H1 (cell line): ENCODE measurements around the gene SPINT2. TPM values are rescaled to one million over a fixed set of nuclear protein-coding genes. Genes with fewer than 3 reads are reported as not detected.

Experiments used
- CTCF ChIA-PET: fragments of 300-600 bp; sonication (Branson Sonifier 250); formaldehyde crosslinking; loops from one replicate; lab custom pipeline; 2021; ENCODE audit not compliant: partially characterized antibody; lab: Charles Lee
- POLR2A ChIA-PET: fragments of 300-600 bp; sonication (Branson Sonifier 250); formaldehyde crosslinking; loops from one replicate; lab custom pipeline; 2021; ENCODE audit warnings: inconsistent platforms; ENCODE audit not compliant: partially characterized antibody; lab: Charles Lee
- DNase-seq, 2 experiments: peaks; one replicate each; pipeline versions ENCODE4 v3.0.0 to v3.0.0-alpha.2; 2010 to 2022; ENCODE audit warnings: low spot score in 2 of 2, low read depth in 1 of 2, mixed read lengths in 1 of 2
- FAIRE-seq: peaks from 2 replicates; lab custom pipeline; 2011; peaks lifted over from hg19 to GRCh38; lab: Jason Lieb, UNC
- H2AFZ ChIP-seq: 2 replicates; pipeline ENCODE4 v1.8.1; 2012; ENCODE audit warnings: low read length, inconsistent platforms
- H2AK5ac ChIP-seq: 2 replicates; pipeline ENCODE4 v1.6.1; 2013; ENCODE audit warnings: low read depth, low read length
- H2BK120ac ChIP-seq: replicated peaks from 2 replicates; pipeline ENCODE3; 2013; ENCODE audit warnings: low read depth, low read length, inconsistent platforms
- H2BK12ac ChIP-seq: 2 replicates; pipeline ENCODE4 v1.6.1; 2013; ENCODE audit warnings: low read depth, low read length
- H2BK15ac ChIP-seq: 2 replicates; pipeline ENCODE4 v1.6.1; 2013; ENCODE audit warnings: low read length
- H2BK20ac ChIP-seq: 2 replicates; pipeline ENCODE4 v1.6.1; 2013; ENCODE audit warnings: low read length
- H2BK5ac ChIP-seq: 2 replicates; pipeline ENCODE4 v1.6.1; 2013; ENCODE audit warnings: low read depth, low read length
- H3K14ac ChIP-seq: 2 replicates; pipeline ENCODE4 v1.6.1; 2013; ENCODE audit warnings: inconsistent platforms; ENCODE audit not compliant: insufficient read length
- H3K18ac ChIP-seq: 2 replicates; pipeline ENCODE4 v1.6.1; 2013; ENCODE audit warnings: low read length; ENCODE audit errors: extremely low read depth
- H3K23ac ChIP-seq: 2 replicates; pipeline ENCODE4 v1.6.1; 2013; ENCODE audit warnings: inconsistent platforms; ENCODE audit not compliant: insufficient read length
- H3K23me2 ChIP-seq: 2 replicates; pipeline ENCODE4 v1.6.1; 2013; ENCODE audit warnings: low read depth, low read length
- H3K27ac ChIP-seq: 2 replicates; pipeline ENCODE4 v1.6.1; 2011; ENCODE audit warnings: low read depth, low read length, inconsistent platforms
- H3K27me3 ChIP-seq, 4 experiments: replicated peaks in 1 of 4; 1 replicate in 1 of 4; 2 replicates in 3 of 4; pipeline versions ENCODE4 v1.6.1 to v1.8.1; 2011 to 2013; ENCODE audit warnings: low read length in 3 of 4, mild to moderate bottlenecking in 3 of 4, inconsistent platforms in 2 of 4, mixed read lengths in 2 of 4, moderate library complexity in 1 of 4; ENCODE audit not compliant: control insufficient read depth in 3 of 4, insufficient read depth in 3 of 4; ENCODE audit errors: extremely low read depth in 1 of 4
- H3K36me3 ChIP-seq, 4 experiments: 2 replicates each; pipeline versions ENCODE4 v1.6.1 to v1.8.1; 2011 to 2013; ENCODE audit warnings: mild to moderate bottlenecking in 4 of 4, low read length in 3 of 4, moderate library complexity in 2 of 4, control low read depth in 1 of 4, inconsistent platforms in 1 of 4; ENCODE audit not compliant: insufficient read depth in 4 of 4, control insufficient read depth in 2 of 4
- H3K4ac ChIP-seq: replicated peaks from 2 replicates; pipeline ENCODE3; 2013; ENCODE audit warnings: low read length, low read depth, mixed read lengths, inconsistent platforms; ENCODE audit not compliant: insufficient read length
- H3K4me1 ChIP-seq, 4 experiments: replicated peaks in 1 of 4; 1 replicate in 1 of 4; 2 replicates in 3 of 4; pipeline versions ENCODE4 v1.6.1 to v1.8.1; 2011 to 2013; ENCODE audit warnings: low read length in 3 of 4, inconsistent platforms in 2 of 4, mixed read lengths in 1 of 4; ENCODE audit not compliant: insufficient read depth in 4 of 4, control insufficient read depth in 3 of 4
- H3K4me2 ChIP-seq, 2 experiments: 2 replicates each; pipeline versions ENCODE4 v1.6.1 to v1.8.1; 2011 to 2013; ENCODE audit warnings: low read depth in 2 of 2, low read length in 2 of 2, control low read depth in 1 of 2, inconsistent platforms in 1 of 2, mild to moderate bottlenecking in 1 of 2; ENCODE audit not compliant: insufficient read depth in 1 of 2
- H3K4me3 ChIP-seq, 4 experiments: fragments of 200-600, 300-600 bp in 1 of 4; sonication (generic), shearing (Covaris generic), sonication (Bioruptor Twin) in 1 of 4; 2 replicates each; pipeline versions ENCODE4 v1.5.1 to v1.8.1; 2011 to 2016; ENCODE audit warnings: low read length in 4 of 4, low read depth in 3 of 4, control low read depth in 2 of 4, inconsistent platforms in 2 of 4, mild to moderate bottlenecking in 2 of 4, mixed read lengths in 1 of 4, moderate library complexity in 1 of 4; ENCODE audit not compliant: insufficient read depth in 2 of 4; ENCODE audit errors: extremely low read depth in 1 of 4
- H3K56ac ChIP-seq: replicated peaks from 2 replicates; pipeline ENCODE3; 2013; ENCODE audit warnings: low read depth, mild to moderate bottlenecking, mixed read lengths, low read length, inconsistent platforms; ENCODE audit not compliant: insufficient read length
- H3K79me1 ChIP-seq: 2 replicates; pipeline ENCODE4 v1.6.1; 2013; ENCODE audit warnings: low read depth, low read length, control low read depth
- H3K79me2 ChIP-seq, 2 experiments: 2 replicates each; pipeline versions ENCODE4 v1.6.1 to v1.8.1; 2012 to 2013; ENCODE audit warnings: low read length in 2 of 2, mild to moderate bottlenecking in 2 of 2, inconsistent platforms in 1 of 2; ENCODE audit not compliant: insufficient read depth in 2 of 2, control insufficient read depth in 1 of 2
- H3K9ac ChIP-seq, 4 experiments: replicated peaks in 1 of 4; 1 replicate in 1 of 4; 2 replicates in 3 of 4; pipeline versions ENCODE4 v1.6.1 to v1.8.1; 2011 to 2013; ENCODE audit warnings: low read depth in 3 of 4, low read length in 3 of 4, control low read depth in 2 of 4, mild to moderate bottlenecking in 2 of 4, moderate library complexity in 2 of 4, inconsistent platforms in 1 of 4; ENCODE audit errors: extremely low read depth in 1 of 4
- H3K9me3 ChIP-seq, 2 experiments: 2 replicates each; pipeline versions ENCODE4 v1.6.1 to v1.8.1; 2012 to 2013; ENCODE audit warnings: mild to moderate bottlenecking in 2 of 2, moderate library complexity in 2 of 2, control low read depth in 1 of 2, inconsistent platforms in 1 of 2, low read depth in 1 of 2, low read length in 1 of 2, mixed read lengths in 1 of 2; ENCODE audit not compliant: insufficient read depth in 2 of 2
- H4K20me1 ChIP-seq, 2 experiments: replicated peaks in 1 of 2; 2 replicates each; pipeline versions ENCODE3 to v1.8.1; 2011 to 2013; ENCODE audit warnings: inconsistent platforms in 2 of 2, low read length in 2 of 2, mild to moderate bottlenecking in 1 of 2; ENCODE audit not compliant: insufficient read depth in 2 of 2, control insufficient read depth in 1 of 2
- H4K5ac ChIP-seq: 2 replicates; pipeline ENCODE4 v1.6.1; 2013; ENCODE audit warnings: low read length, low read depth, mixed read lengths, inconsistent platforms; ENCODE audit not compliant: insufficient read length
- H4K8ac ChIP-seq: 2 replicates; pipeline ENCODE4 v1.8.0; 2013; ENCODE audit warnings: mild to moderate bottlenecking, moderate library complexity, low read length, inconsistent platforms; ENCODE audit not compliant: insufficient read depth; ENCODE audit errors: extremely low read depth
- H4K91ac ChIP-seq: replicated peaks from 2 replicates; pipeline ENCODE3; 2013; ENCODE audit warnings: low read length, mixed read lengths, inconsistent platforms; ENCODE audit not compliant: insufficient read length
- MAFK ChIP-seq: IDR thresholded peaks from 2 replicates; pipeline ENCODE4 v1.6.1; 2012; ENCODE audit warnings: low read depth, mild to moderate bottlenecking, improper control_type of control experiment, low read length
- POU5F1 ChIP-seq: IDR thresholded peaks from 2 replicates; pipeline ENCODE4 v1.6.1; 2011; ENCODE audit warnings: low read depth, mild to moderate bottlenecking, low read length, moderate library complexity
- WGBS, 2 experiments: shearing (Covaris generic) in 1 of 2; methylation state at CpG; one replicate each; pipeline versions ENCODE4 v1.1.6 to v1.1.7; 2013 to 2015; ENCODE audit warnings: low lambda C conversion rate in 2 of 2, mixed read lengths in 2 of 2, inconsistent platforms in 1 of 2, low coverage in 1 of 2, missing lambda C conversion rate in 1 of 2; ENCODE audit not compliant: insufficient replicate concordance in 2 of 2, insufficient coverage in 1 of 2, insufficient read length in 1 of 2; ENCODE audit errors: extremely low coverage in 1 of 2, missing lambda C conversion rate in 1 of 2; 5-methylcytosine and 5-hydroxymethylcytosine counted together
- polyA plus RNA-seq, 7 experiments: library from polyadenylated mRNA; depleted of rRNA in 3 of 7; stranded (reverse) in 5 of 7; unstranded in 2 of 7; fragments of >200 nt in 5 of 7; fragments of 200-250 nt in 2 of 7; gene quantifications; 1 replicate in 5 of 7; 2 replicates in 1 of 7; 4 replicates in 1 of 7; pipeline versions ENCODE4 v1.2.1 to v1.2.3, GENCODE V29; 2011 to 2013; ENCODE audit warnings: missing spikeins in 2 of 7, mixed read lengths in 2 of 7
- total RNA-seq: library from RNA; stranded (reverse); fragmentation: NEBNext Ultra II Directional; extraction: Animal tissue kit (Norgen Biotek cat#: 25700); gene quantifications from 2 replicates; pipeline ENCODE4 v1.2.1, GENCODE V29; 2021

SPINT2 gene
- total and polyA plus RNA-seq, 2 of the 8 experiments (the other 6 are each of a cell fraction or from before 2014, with no cell fraction given), result 294 to 296 TPM

DNA sequence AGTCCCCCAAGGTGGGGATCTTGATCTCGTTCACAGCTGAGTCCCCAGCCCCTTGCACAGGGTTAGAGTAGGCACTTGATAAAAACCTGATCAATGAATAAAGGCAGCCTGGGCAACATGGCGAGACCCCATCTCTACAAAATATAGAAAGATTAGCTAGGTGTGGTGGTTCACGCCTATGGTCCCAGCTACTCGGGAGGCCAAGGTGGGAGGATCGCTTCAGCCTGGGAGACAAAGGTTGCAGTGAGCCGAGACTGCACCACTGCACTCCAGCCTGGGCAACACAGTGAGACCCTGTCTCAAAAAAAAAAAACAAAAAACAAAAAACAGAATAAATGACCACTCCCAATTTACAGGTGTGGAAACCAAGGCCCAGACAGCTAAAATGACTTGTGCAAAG, 46.6 kb downstream of the SPINT2 start:
- Histone ChIP-seq H4K5ac (no peak overlapping the region), H3K79me1 (peaks cover 8% of the 10 kb centered on the region), H3K36me3 (peaks cover 0 to 18% (median 9%) of the 10 kb centered on the region in 4 experiments; a peak in 5 of 8 replicates), H2AFZ (no peak overlapping the region), H3K9me3 (no peaks in the 10 kb centered on the region), H4K91ac (no peak overlapping the region), H3K56ac (no peak overlapping the region), H3K4me2 (no peak overlapping the region), H3K27me3 (no peaks in the 10 kb centered on the region), H3K18ac (no peak overlapping the region), H3K14ac (no peak overlapping the region), H3K23me2 (peaks cover 13% of the 10 kb centered on the region; the same call in 1 of the 2 replicates), H3K23ac (no peak overlapping the region), H3K79me2 (peaks cover 0 to 18% of the 10 kb centered on the region in 2 experiments; a peak in 2 of 4 replicates), H2BK120ac (no peak overlapping the region), H3K4me3 (no peak overlapping the region), H2BK20ac (no peak overlapping the region), H4K8ac (0 out of 2 replicates have a peak overlapping the region, but pooled peaks have one; percentile 41), H4K20me1 (peaks cover 4 to 14% of the 10 kb centered on the region in 2 experiments), H2BK15ac (no peak overlapping the region), H2BK5ac (no peak overlapping the region; the same call in 1 of the 2 replicates), H3K4me1 (peaks cover 0 to 7% (median 1%) of the 10 kb centered on the region in 4 experiments; a peak in 4 of 7 replicates), H3K4ac (no peak overlapping the region), H2AK5ac (no peak overlapping the region), H3K9ac (no peak overlapping the region), H3K27ac (no peak overlapping the region), H2BK12ac (no peak overlapping the region)
- no peak for FAIRE-seq
- POLR2A ChIA-PET, result interaction anchor here (0.9 to 1.0 kb wide), 3 partner anchors 8 to 74 kb away, joined by 3 read pairs; no protein-coding TSS in a partner anchor
- TF ChIP-seq MAFK (no peak), POU5F1 (no peak)
- CTCF ChIA-PET, result interaction anchor here (0.7 to 3.0 kb wide), 6 partner anchors 9 to 79 kb away, joined by 3 to 7 read pairs (median 4); partner anchors contain the start of gene CATSPERG
- no peak for DNase-seq
- WGBS, 2 experiments, result 88% methylated on average over 6 of the region's 6 CpGs; no CpG with 5 or more reads in 1 of the 2 experiments
